Activated T-cell treated with anti-CD3 and anti-CD28 coated beads, Interleukin-2, amount 50 U/mL, for 24 hours (primary cell): ENCODE data around the gene KCNJ6.
"Not testable (repeated sequence)": the region's sequence is repeated elsewhere in the genome, so short reads cannot be mapped to it uniquely, and the experiment has no call there.

Experiments
- DNase-seq: peaks from one replicate; pipeline ENCODE4 v3.0.0-alpha.2; 2020
- H3K27ac Mint-ChIP-seq: 2 replicates; pipeline ENCODE4 v1.8.0; 2020; ENCODE audit warnings: mild to moderate bottlenecking, mixed read lengths
- H3K27me3 Mint-ChIP-seq: 2 replicates; pipeline ENCODE4 v1.8.0; 2020; ENCODE audit warnings: mixed read lengths
- H3K36me3 Mint-ChIP-seq: 2 replicates; pipeline ENCODE4 v1.8.0; 2020; ENCODE audit warnings: low read depth, mixed read lengths
- H3K4me1 Mint-ChIP-seq: 2 replicates; pipeline ENCODE4 v1.8.0; 2020; ENCODE audit warnings: low read depth, mixed read lengths
- H3K4me3 Mint-ChIP-seq: 2 replicates; pipeline ENCODE4 v1.8.0; 2020; ENCODE audit warnings: mild to moderate bottlenecking, moderate library complexity, mixed read lengths
- H3K9me3 Mint-ChIP-seq: 2 replicates; pipeline ENCODE4 v1.8.0; 2020; ENCODE audit warnings: mixed read lengths

Gene KCNJ6

GRCh38 chr21:37920302-37920701 is 4.0 kb upstream of the KCNJ6 start:
- not testable (repeated sequence) for H3K27ac Mint-ChIP-seq, H3K4me1 Mint-ChIP-seq, H3K4me3 Mint-ChIP-seq, DNase-seq, H3K36me3 Mint-ChIP-seq, H3K9me3 Mint-ChIP-seq
- H3K27me3 Mint-ChIP-seq = peaks cover 68% of the 10 kb centered on the region

- Mint-ChIP-seq H3K36me3 (no peaks in the 10 kb centered on the region), H3K27me3 (peaks cover 86% of the 10 kb centered on the region), H3K4me3 (no peak overlapping the region), H3K4me1 (peaks cover 6% of the 10 kb centered on the region), H3K9me3 (no peaks in the 10 kb centered on the region), H3K27ac (no peak overlapping the region)
- DNase-seq = no peak
Observed at GRCh38 chr21:37917612-37918011, 1.4 kb upstream of the KCNJ6 start.

GRCh38 chr21:37915941-37916309 is 332 bp downstream of the KCNJ6 start:
- peaks cover 86% of the 10 kb centered on the region for H3K27me3 Mint-ChIP-seq

GRCh38 chr21:37915497-37915911 is 753 bp downstream of the KCNJ6 start:
- no peak overlapping the region for H3K4me3 Mint-ChIP-seq
- DNase-seq = no peak
- no peaks in the 10 kb centered on the region for H3K9me3 Mint-ChIP-seq
- peaks cover 6% of the 10 kb centered on the region for H3K4me1 Mint-ChIP-seq
- H3K27me3 Mint-ChIP-seq = peaks cover 86% of the 10 kb centered on the region
- no peaks in the 10 kb centered on the region for H3K36me3 Mint-ChIP-seq
- no peak overlapping the region for H3K27ac Mint-ChIP-seq

More at GRCh38 chr21:37915941-37916309, 332 bp downstream of the KCNJ6 start:
- no peak for DNase-seq
- Mint-ChIP-seq H3K27ac (no peak overlapping the region), H3K4me1 (peaks cover 6% of the 10 kb centered on the region), H3K36me3 (no peaks in the 10 kb centered on the region), H3K4me3 (no peak overlapping the region), H3K9me3 (no peaks in the 10 kb centered on the region)

GRCh38 chr21:37912616-37913015 is 3.6 kb downstream of the KCNJ6 start:
- no peak overlapping the region for H3K27ac Mint-ChIP-seq
- DNase-seq = no peak
- H3K9me3 Mint-ChIP-seq = no peaks in the 10 kb centered on the region
- H3K36me3 Mint-ChIP-seq = no peaks in the 10 kb centered on the region
- H3K27me3 Mint-ChIP-seq = peaks cover 68% of the 10 kb centered on the region
- peaks cover 6% of the 10 kb centered on the region for H3K4me1 Mint-ChIP-seq
- H3K4me3 Mint-ChIP-seq = no peak overlapping the region

- no peaks in the 10 kb centered on the region for H3K9me3 Mint-ChIP-seq
- H3K27ac Mint-ChIP-seq = no peak overlapping the region
- H3K4me3 Mint-ChIP-seq = no peak overlapping the region
Observed at GRCh38 chr21:37909936-37910335, 6.3 kb downstream of the KCNJ6 start.

GRCh38 chr21:37908691-37909090 is 7.6 kb downstream of the KCNJ6 start:
- no peak for DNase-seq
- Mint-ChIP-seq H3K4me1 (no peaks in the 10 kb centered on the region), H3K4me3 (no peak overlapping the region), H3K9me3 (no peaks in the 10 kb centered on the region), H3K27ac (no peak overlapping the region), H3K36me3 (no peaks in the 10 kb centered on the region), H3K27me3 (peaks cover 43% of the 10 kb centered on the region)

More at GRCh38 chr21:37909936-37910335, 6.3 kb downstream of the KCNJ6 start:
- DNase-seq = no peak
- H3K27me3 Mint-ChIP-seq = peaks cover 49% of the 10 kb centered on the region
- no peaks in the 10 kb centered on the region for H3K36me3 Mint-ChIP-seq
- H3K4me1 Mint-ChIP-seq = no peaks in the 10 kb centered on the region

- no peak for DNase-seq
- H3K27me3 Mint-ChIP-seq = peaks cover 28% of the 10 kb centered on the region
- H3K4me3 Mint-ChIP-seq = no peak overlapping the region
- H3K4me1 Mint-ChIP-seq = no peaks in the 10 kb centered on the region
- H3K27ac Mint-ChIP-seq = no peak overlapping the region
- H3K9me3 Mint-ChIP-seq = no peaks in the 10 kb centered on the region
- H3K36me3 Mint-ChIP-seq = no peaks in the 10 kb centered on the region
Observed at GRCh38 chr21:37907076-37907475, 9.2 kb downstream of the KCNJ6 start.

- H3K27ac Mint-ChIP-seq = no peak overlapping the region
- H3K4me3 Mint-ChIP-seq = no peak overlapping the region
- H3K4me1 Mint-ChIP-seq = no peaks in the 10 kb centered on the region
Observed at GRCh38 chr21:37905291-37905690, 11.0 kb downstream of the KCNJ6 start.

GRCh38 chr21:37904856-37905255 is 11.4 kb downstream of the KCNJ6 start:
- H3K27me3 Mint-ChIP-seq = peaks cover 19% of the 10 kb centered on the region
- H3K4me1 Mint-ChIP-seq = no peaks in the 10 kb centered on the region
- DNase-seq = no peak
- no peak overlapping the region for H3K27ac Mint-ChIP-seq
- no peak overlapping the region for H3K4me3 Mint-ChIP-seq
- no peaks in the 10 kb centered on the region for H3K36me3 Mint-ChIP-seq
- no peaks in the 10 kb centered on the region for H3K9me3 Mint-ChIP-seq

More at GRCh38 chr21:37905291-37905690, 11.0 kb downstream of the KCNJ6 start:
- no peaks in the 10 kb centered on the region for H3K9me3 Mint-ChIP-seq
- no peaks in the 10 kb centered on the region for H3K36me3 Mint-ChIP-seq
- H3K27me3 Mint-ChIP-seq = peaks cover 21% of the 10 kb centered on the region
- DNase-seq = no peak

- no peaks in the 10 kb centered on the region for H3K4me1 Mint-ChIP-seq
Observed at GRCh38 chr21:37903396-37903795, 12.9 kb downstream of the KCNJ6 start.

GRCh38 chr21:37899146-37899545 is 17.1 kb downstream of the KCNJ6 start:
- no peaks in the 10 kb centered on the region for H3K36me3 Mint-ChIP-seq

More at GRCh38 chr21:37903396-37903795, 12.9 kb downstream of the KCNJ6 start:
- DNase-seq = no peak
- Mint-ChIP-seq H3K27me3 (peaks cover 19% of the 10 kb centered on the region), H3K4me3 (no peak overlapping the region), H3K36me3 (no peaks in the 10 kb centered on the region), H3K9me3 (no peaks in the 10 kb centered on the region), H3K27ac (no peak overlapping the region)

GRCh38 chr21:37896788-37897187 is 19.5 kb downstream of the KCNJ6 start:
- DNase-seq = no peak
- Mint-ChIP-seq H3K27ac (no peak overlapping the region), H3K36me3 (no peaks in the 10 kb centered on the region), H3K4me1 (no peaks in the 10 kb centered on the region), H3K4me3 (no peak overlapping the region), H3K27me3 (peaks cover 24% of the 10 kb centered on the region), H3K9me3 (no peaks in the 10 kb centered on the region)

More at GRCh38 chr21:37899146-37899545, 17.1 kb downstream of the KCNJ6 start:
- H3K4me1 Mint-ChIP-seq = no peaks in the 10 kb centered on the region
- no peak overlapping the region for H3K27ac Mint-ChIP-seq
- no peak for DNase-seq
- H3K9me3 Mint-ChIP-seq = no peaks in the 10 kb centered on the region
- H3K27me3 Mint-ChIP-seq = peaks cover 24% of the 10 kb centered on the region
- no peak overlapping the region for H3K4me3 Mint-ChIP-seq

- Mint-ChIP-seq H3K36me3 (no peaks in the 10 kb centered on the region), H3K4me1 (no peaks in the 10 kb centered on the region), H3K27ac (no peak overlapping the region), H3K9me3 (no peaks in the 10 kb centered on the region), H3K27me3 (peaks cover 24% of the 10 kb centered on the region), H3K4me3 (no peak overlapping the region)
- DNase-seq = no peak
Observed at GRCh38 chr21:37891972-37892371, 24.3 kb downstream of the KCNJ6 start.

GRCh38 chr21:37888659-37889058 is 27.6 kb downstream of the KCNJ6 start:
- H3K4me3 Mint-ChIP-seq = no peak overlapping the region
- no peaks in the 10 kb centered on the region for H3K36me3 Mint-ChIP-seq
- no peak overlapping the region for H3K27ac Mint-ChIP-seq
- H3K27me3 Mint-ChIP-seq = peaks cover 18% of the 10 kb centered on the region
- H3K4me1 Mint-ChIP-seq = no peaks in the 10 kb centered on the region
- H3K9me3 Mint-ChIP-seq = no peaks in the 10 kb centered on the region
- DNase-seq = no peak

- H3K27ac Mint-ChIP-seq = no peak overlapping the region
Observed at GRCh38 chr21:37886726-37887299, 29.4 kb downstream of the KCNJ6 start.

More at GRCh38 chr21:37886726-37887299, 29.4 kb downstream of the KCNJ6 start:
- Mint-ChIP-seq H3K4me1 (no peaks in the 10 kb centered on the region), H3K36me3 (no peaks in the 10 kb centered on the region), H3K9me3 (no peaks in the 10 kb centered on the region), H3K27me3 (peaks cover 18% of the 10 kb centered on the region), H3K4me3 (no peak overlapping the region)
- DNase-seq = no peak
